Astrocyte of the cerebellum (primary cell): ENCODE measurements around the gene CX3CL1.

Experiments used
- DNase-seq: peaks from one replicate; pipeline ENCODE4 v3.0.0-alpha.2; 2011; ENCODE audit warnings: low read depth
- H3K4me3 ChIP-seq: 2 replicates; pipeline ENCODE4 v1.5.1; 2011; ENCODE audit warnings: mild to moderate bottlenecking, low read depth, low read length, moderate library complexity
- in situ Hi-C: cut with HindIII; loops from 2 replicates; pipeline ENCODE4 v1.10.0; 2017; ENCODE audit warnings: low sequenced_read_pairs
- TF ChIP-seq, protein P1 (sequence below): IDR thresholded peaks from 2 replicates; pipeline ENCODE4 v1.5.1; 2012; ENCODE audit warnings: low read length, low read depth, moderate library complexity, mild to moderate bottlenecking; ENCODE audit errors: missing control alignments

The CX3CL1 gene

DNA sequence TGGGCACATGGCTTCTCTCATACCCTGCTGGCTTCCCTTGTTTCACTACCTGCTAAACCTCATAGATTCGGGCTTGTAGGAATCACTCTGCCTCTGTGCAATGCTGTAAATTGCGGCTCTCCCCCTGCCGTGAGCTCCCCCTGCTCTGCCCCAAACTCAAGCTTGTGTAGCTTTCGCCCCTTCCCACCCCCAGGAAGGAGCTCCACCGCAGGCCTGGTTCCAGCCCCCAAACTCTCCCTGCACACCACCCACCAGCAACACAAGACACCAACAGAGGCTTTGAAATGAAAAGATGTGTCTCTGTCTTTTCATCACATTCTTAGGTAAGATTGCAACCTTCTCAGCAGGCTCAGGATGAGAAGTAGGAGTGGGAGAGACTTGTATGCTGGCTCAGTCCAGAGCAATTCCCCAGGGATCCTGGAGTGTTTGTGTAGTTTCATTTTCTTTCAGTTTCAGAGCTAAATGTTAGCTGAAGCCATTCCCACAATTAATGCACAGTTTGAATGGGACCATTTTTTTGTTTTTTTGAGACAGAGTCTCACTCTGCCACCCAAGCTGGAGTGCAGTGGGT lies 14.2 kb downstream of the CX3CL1 start:
- in situ Hi-C loops, result loop anchor here (5.0 kb wide), 1 partner anchor 44 kb away; no protein-coding TSS in a partner anchor
- DNase-seq, result peak; percentile 63
- TF ChIP-seq, protein P1, sequence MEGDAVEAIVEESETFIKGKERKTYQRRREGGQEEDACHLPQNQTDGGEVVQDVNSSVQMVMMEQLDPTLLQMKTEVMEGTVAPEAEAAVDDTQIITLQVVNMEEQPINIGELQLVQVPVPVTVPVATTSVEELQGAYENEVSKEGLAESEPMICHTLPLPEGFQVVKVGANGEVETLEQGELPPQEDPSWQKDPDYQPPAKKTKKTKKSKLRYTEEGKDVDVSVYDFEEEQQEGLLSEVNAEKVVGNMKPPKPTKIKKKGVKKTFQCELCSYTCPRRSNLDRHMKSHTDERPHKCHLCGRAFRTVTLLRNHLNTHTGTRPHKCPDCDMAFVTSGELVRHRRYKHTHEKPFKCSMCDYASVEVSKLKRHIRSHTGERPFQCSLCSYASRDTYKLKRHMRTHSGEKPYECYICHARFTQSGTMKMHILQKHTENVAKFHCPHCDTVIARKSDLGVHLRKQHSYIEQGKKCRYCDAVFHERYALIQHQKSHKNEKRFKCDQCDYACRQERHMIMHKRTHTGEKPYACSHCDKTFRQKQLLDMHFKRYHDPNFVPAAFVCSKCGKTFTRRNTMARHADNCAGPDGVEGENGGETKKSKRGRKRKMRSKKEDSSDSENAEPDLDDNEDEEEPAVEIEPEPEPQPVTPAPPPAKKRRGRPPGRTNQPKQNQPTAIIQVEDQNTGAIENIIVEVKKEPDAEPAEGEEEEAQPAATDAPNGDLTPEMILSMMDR, result no peak
- no peak overlapping the region for H3K4me3 ChIP-seq

DNA sequence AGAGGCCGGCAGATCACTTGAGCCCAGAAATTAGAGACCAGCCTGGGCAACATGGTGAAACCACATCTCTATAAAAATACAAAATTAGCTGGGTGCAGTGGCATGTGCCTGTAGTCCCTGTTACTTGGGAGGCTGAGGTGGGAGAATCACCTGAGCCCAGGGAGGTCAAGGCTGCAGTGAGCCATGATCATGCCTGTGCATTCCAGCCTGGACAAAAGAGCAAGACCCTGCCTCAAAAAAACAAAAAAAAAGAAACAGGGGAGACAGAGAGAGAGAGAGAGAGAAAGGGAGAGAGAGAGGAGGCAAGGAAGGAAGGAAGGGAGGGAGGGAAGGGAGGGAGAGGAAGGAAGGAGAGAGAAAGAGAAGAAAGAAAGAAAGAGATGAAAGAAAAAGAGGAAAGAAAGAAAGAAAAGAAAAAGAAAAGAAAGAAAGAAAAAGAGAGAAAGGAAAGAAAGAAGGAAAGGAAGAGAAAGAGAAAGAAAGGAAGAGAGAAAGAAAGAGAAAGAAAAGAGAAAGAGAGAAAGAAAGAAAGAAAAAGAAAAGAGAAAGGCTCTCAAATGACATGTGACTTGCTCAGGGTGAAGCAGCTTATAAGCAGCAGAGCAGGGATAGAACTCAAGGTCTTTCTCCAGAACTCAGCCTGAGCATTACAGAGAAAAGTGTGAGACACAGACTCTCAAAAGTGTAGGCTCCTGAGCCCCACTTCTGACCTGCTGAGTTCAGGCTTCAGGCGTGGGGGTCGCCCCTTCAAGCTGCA lies 15.5 kb downstream of the CX3CL1 start:
- no peak overlapping the region for H3K4me3 ChIP-seq
- in situ Hi-C loops, result loop anchor here (5.0 kb wide), 1 partner anchor 45 kb away; no protein-coding TSS in a partner anchor
- no peak for DNase-seq
- TF ChIP-seq, protein P1, result no peak

DNA sequence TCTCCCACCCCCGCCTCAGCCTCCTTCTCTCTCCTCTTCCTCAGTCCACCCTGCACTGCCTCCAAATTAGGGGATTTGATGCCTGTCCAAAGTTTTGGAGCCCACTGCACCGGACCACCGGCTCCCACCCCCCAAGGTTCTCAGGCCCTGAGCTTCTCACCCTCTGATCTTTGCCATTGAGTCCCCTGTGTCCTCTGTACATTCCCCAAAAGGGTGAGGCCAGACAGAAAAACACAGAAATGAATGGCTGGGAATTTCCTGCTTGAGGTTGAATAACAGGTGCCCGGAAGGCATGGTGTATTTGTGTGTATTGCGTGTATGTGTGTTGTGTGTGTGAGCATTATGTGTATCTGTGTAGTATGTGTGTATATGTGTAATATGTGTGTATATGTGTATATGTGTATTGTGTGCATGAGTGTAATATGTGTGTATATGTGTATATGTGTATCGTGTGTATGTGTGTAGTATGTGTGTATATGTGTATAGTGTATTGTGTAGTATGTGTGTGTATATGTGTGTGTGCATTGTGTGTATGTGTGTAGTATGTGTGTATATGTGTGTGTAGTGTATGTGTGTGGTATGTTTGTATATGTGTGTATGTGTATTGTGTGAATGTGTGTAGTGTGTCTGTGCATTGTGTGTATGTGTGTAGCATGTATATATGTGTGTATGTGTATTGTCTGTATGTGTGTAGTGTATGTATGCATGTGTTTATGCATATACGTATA lies 16.2 kb downstream of the CX3CL1 start:
- TF ChIP-seq, protein P1, result no peak
- DNase-seq, result no peak
- no peak overlapping the region for H3K4me3 ChIP-seq
- in situ Hi-C loops, result loop anchor here (5.0 kb wide), 1 partner anchor 46 kb away; no protein-coding TSS in a partner anchor

DNA sequence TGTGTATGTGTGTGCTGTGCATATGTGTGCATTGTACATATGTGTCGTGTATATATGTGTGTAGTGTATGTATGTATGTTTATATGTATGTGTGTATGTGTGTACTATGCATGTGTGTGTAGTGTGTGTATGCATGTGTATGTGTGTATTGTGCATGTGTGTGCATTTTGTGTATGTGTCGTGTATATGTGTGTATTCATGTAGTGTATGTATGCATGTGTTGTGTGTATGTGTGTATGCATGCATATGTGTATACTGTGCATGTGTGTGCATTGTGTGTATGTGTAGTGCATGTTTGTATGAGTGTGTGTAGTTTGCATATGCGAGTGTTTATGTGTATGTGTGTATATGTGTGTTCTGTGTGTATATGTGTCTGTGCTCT lies 16.8 kb downstream of the CX3CL1 start:
- TF ChIP-seq, protein P1, result no peak
- in situ Hi-C loops, result loop anchor here (5.0 kb wide), 1 partner anchor 47 kb away; no protein-coding TSS in a partner anchor
- DNase-seq, result no peak
- H3K4me3 ChIP-seq, result no peak overlapping the region

DNA sequence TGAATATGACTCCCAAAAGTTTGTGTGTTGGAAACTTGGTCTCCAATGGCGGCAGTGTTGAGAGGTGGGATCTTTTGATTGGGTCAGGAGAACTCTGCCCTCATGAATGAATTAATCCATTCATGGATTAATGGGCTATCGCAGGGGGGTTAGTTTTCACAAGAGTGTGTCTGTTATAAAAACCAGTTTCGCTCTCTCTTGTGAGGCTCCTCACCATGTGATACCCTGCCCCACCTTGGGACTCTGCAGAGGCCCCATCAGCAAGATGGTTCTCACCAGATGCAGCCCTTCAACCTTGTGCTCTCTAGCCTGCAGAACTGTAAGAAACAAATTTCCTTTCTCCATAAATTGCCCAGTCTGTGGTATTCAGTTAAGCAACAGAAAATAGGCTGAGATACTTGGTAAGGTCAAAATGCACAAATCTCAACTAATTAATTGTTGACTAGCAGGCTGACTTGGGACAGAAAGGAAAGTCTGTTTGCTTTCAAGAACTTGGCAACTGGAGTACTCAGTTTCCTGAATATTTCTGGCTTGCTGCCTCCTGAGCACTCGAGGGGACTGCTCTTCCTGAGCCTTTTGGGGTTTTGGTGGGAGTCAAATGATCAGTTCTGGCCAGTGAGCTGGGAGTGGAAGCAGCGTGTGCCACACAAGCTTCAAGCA lies 18.5 kb downstream of the CX3CL1 start:
- no peak for DNase-seq
- TF ChIP-seq, protein P1, result no peak
- H3K4me3 ChIP-seq, result no peak overlapping the region
- in situ Hi-C loops, result no loop called here

DNA sequence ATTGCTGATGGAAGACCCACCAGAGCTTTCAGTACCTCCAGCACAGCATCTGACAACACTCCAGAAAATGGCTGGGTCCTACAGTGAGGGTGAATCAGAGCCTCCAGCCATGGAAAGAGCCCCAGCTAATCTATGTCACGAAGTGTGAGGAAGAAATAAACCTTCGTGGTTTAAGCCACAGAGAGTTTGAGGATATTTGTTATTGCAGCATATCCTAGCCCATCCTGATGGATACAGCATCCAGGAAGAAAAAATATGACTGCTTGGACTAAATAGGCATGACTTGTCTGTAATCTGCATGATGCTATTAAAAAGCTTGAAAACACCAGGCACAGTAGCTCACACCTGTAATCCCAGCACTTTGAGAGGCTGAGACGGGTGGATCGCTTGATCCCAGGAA lies 19.0 kb downstream of the CX3CL1 start:
- no peak for DNase-seq
- in situ Hi-C loops, result no loop called here
- no peak overlapping the region for H3K4me3 ChIP-seq
- TF ChIP-seq, protein P1, result no peak
